GM23338 (cell line): ENCODE results near the gene N4BP2. TPM values are rescaled to one million over a fixed set of nuclear protein-coding genes. Genes with fewer than 3 reads are reported as not detected.

Experiments
- ATAC-seq: fragments of 200-7000 bp; cut with Tn5 transposase; 3 replicates; pipeline ENCODE4 v1.9.1; 2020
- DNase-seq: peaks from one replicate; pipeline ENCODE4 v3.0.0-alpha.2; 2015; ENCODE audit warnings: low spot score
- H2AFZ ChIP-seq: fragments of 200-600 bp; sonication (generic); 2 replicates; pipeline ENCODE4 v1.8.0; 2016; ENCODE audit warnings: antibody characterized with exemption, mild to moderate bottlenecking, moderate library complexity
- H3F3A ChIP-seq: fragments of 200-600 bp; sonication (generic); replicated peaks from 2 replicates; pipeline ENCODE4 v1.8.0; 2017; ENCODE audit warnings: antibody characterized with exemption, mixed run types, low read depth
- H3K27ac ChIP-seq: fragments of 200-600 bp; sonication (generic); 2 replicates; pipeline ENCODE4 v1.6.1; 2016; ENCODE audit warnings: low read depth
- H3K27me3 ChIP-seq: fragments of 200-600 bp; sonication (generic); 2 replicates; pipeline ENCODE4 v1.8.0; 2016; ENCODE audit warnings: mild to moderate bottlenecking, mixed run types, moderate library complexity; ENCODE audit not compliant: insufficient read depth
- H3K36me3 ChIP-seq: fragments of 200-600 bp; sonication (generic); 2 replicates; pipeline ENCODE4 v1.8.0; 2016; ENCODE audit warnings: mild to moderate bottlenecking; ENCODE audit not compliant: insufficient read depth
- H3K4me1 ChIP-seq: fragments of 200-600 bp; sonication (generic); 2 replicates; pipeline ENCODE4 v1.8.0; 2016; ENCODE audit warnings: mild to moderate bottlenecking, moderate library complexity; ENCODE audit not compliant: insufficient read depth
- H3K4me2 ChIP-seq: fragments of 200-600 bp; sonication (generic); 2 replicates; pipeline ENCODE4 v1.7.1; 2017; ENCODE audit warnings: mixed run types
- H3K4me3 ChIP-seq: fragments of 200-600 bp; sonication (generic); 2 replicates; pipeline ENCODE4 v1.6.1; 2016; ENCODE audit warnings: mixed run types
- H3K79me2 ChIP-seq: fragments of 200-600 bp; sonication (generic); replicated peaks from 2 replicates; pipeline ENCODE4 v1.8.0; 2017; ENCODE audit warnings: mild to moderate bottlenecking; ENCODE audit not compliant: insufficient read depth
- H3K9me2 ChIP-seq: fragments of 200-600 bp; sonication (generic); 2 replicates; pipeline ENCODE4 v1.8.0; 2017; ENCODE audit not compliant: insufficient read depth
- H4K20me1 ChIP-seq: fragments of 200-600 bp; sonication (generic); replicated peaks from 2 replicates; pipeline ENCODE4 v1.8.0; 2017; ENCODE audit warnings: mild to moderate bottlenecking; ENCODE audit not compliant: insufficient read depth
- H3K27ac Mint-ChIP-seq: 2 replicates; pipeline ENCODE4 v1.8.0; 2020; ENCODE audit warnings: inconsistent platforms, mild to moderate bottlenecking, moderate library complexity, mixed read lengths
- H3K27me3 Mint-ChIP-seq: 3 replicates; pipeline ENCODE4 v1.8.0; 2022; ENCODE audit warnings: low read depth, mild to moderate bottlenecking, moderate library complexity, mixed read lengths, inconsistent platforms; ENCODE audit not compliant: insufficient read depth, poor library complexity
- H3K36me3 Mint-ChIP-seq: 3 replicates; pipeline ENCODE4 v1.8.0; 2021; ENCODE audit warnings: low read depth, mild to moderate bottlenecking, inconsistent platforms, moderate library complexity, mixed read lengths
- H3K4me1 Mint-ChIP-seq: 3 replicates; pipeline ENCODE4 v1.8.0; 2020; ENCODE audit warnings: mild to moderate bottlenecking, inconsistent platforms, mixed read lengths
- H3K4me3 Mint-ChIP-seq: 3 replicates; pipeline ENCODE4 v1.8.0; 2021; ENCODE audit warnings: moderate library complexity, mild to moderate bottlenecking, inconsistent platforms, mixed read lengths
- H3K9me3 Mint-ChIP-seq: 3 replicates; pipeline ENCODE4 v1.8.0; 2020; ENCODE audit warnings: moderate library complexity, mild to moderate bottlenecking, inconsistent platforms, mixed read lengths
- CREB1 ChIP-seq: fragments of 250-450 bp; sonication (Bioruptor Pico); IDR thresholded peaks from 2 replicates; pipeline ENCODE4 v1.5.0; 2020; ENCODE audit warnings: low read depth, mild to moderate bottlenecking, moderate library complexity
- EZH2 ChIP-seq: fragments of 200-600 bp; sonication (generic); IDR thresholded peaks from one replicate; pipeline ENCODE4 v1.8.0; 2017; ENCODE audit warnings: antibody characterized with exemption, mild to moderate bottlenecking, low read depth; ENCODE audit not compliant: unreplicated experiment
- NANOG ChIP-seq: IDR thresholded peaks from 2 replicates; pipeline ENCODE4 v1.6.1; 2016; ENCODE audit warnings: antibody characterized with exemption, borderline replicate concordance
- POLR2AphosphoS5 ChIP-seq: IDR thresholded peaks from 2 replicates; pipeline ENCODE4 v1.6.1; 2016; ENCODE audit warnings: antibody characterized with exemption, low read depth
- STAT1 ChIP-seq: IDR thresholded peaks from one replicate; pipeline ENCODE4 v1.6.1; 2016; ENCODE audit warnings: antibody characterized with exemption; ENCODE audit not compliant: unreplicated experiment
- ZNF331 ChIP-seq: fragments of 250-450 bp; sonication (Bioruptor Pico); IDR thresholded peaks from 2 replicates; pipeline ENCODE4 v1.5.0; 2020; ENCODE audit warnings: low read depth, mild to moderate bottlenecking, moderate library complexity
- polyA plus RNA-seq: library from polyadenylated mRNA; unstranded; fragments of >200 nt; fragmentation: Nextera tagmentation; extraction: Ambion mirVana; gene quantifications from 2 replicates; pipeline ENCODE4 v1.2.1, GENCODE V29; 2016
- total RNA-seq: library from RNA; depleted of rRNA; stranded (reverse); fragments of >200 nt; shearing (Covaris generic); gene quantifications from 2 replicates; pipeline ENCODE4 v1.2.3, GENCODE V29; 2014
- TF ChIP-seq, protein P1 (sequence below): IDR thresholded peaks from one replicate; pipeline ENCODE4 v1.6.1; 2018; ENCODE audit warnings: antibody characterized with exemption; ENCODE audit not compliant: unreplicated experiment
- TF ChIP-seq, protein P2 (sequence below): IDR thresholded peaks from 2 replicates; pipeline ENCODE4 v1.6.1; 2016; ENCODE audit warnings: antibody characterized with exemption
- TF ChIP-seq, protein P3 (sequence below): fragments of 250-450 bp; sonication (Bioruptor Pico); IDR thresholded peaks from 2 replicates; pipeline ENCODE4 v1.5.0; 2020; ENCODE audit warnings: mild to moderate bottlenecking, moderate library complexity

N4BP2 gene
- total and polyA plus RNA-seq, 2 experiments from 2014 or later, result 25.6 to 46.3 TPM

DNA sequence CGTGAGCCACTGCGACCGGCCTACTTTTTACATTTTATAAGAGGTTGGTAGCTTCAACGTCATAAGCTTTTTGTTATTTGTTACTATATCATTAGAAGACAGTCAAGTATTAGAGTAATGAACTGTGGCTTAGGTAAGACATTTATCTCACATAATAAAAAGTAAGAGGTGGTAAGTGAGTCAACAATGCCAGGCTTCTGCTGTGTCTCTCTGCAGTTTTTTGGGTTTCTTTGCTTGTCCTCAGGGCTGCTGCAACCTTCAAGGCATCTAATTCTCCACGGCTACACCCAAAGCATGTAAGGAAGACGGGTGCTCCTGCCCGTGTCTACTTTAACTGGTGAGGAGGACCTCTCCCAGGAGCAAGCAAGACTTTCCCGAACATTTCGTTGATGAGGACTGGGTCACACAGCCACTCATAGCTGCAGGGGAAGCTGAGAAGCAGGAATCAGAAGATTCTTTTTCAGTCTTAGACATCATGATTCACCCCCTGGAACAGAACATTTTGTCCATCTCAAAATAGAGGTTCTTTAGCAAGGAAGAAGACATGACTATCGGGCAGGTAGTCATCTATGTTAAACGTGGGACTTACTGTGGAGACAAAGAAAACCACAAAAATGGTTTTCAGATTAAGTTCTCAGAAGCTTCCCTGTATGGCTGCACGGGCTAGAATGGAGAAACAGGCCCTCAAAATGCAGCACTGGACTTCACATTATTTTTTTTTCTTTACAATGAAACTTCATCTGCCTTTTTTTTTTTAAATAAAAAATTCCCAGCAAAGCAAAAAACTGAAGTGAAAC, 127.2 kb downstream of the N4BP2 start:
- ATAC-seq, result no peak
- Mint-ChIP-seq H3K9me3 (no peaks in the 10 kb centered on the region), H3K27ac (0 out of 2 replicates have a peak overlapping the region, but pooled peaks have one; percentile 11), H3K4me1 (peaks cover 14% of the 10 kb centered on the region; the same call in 2 of the 3 replicates), H3K4me3 (no peak overlapping the region), H3K36me3 (no peaks in the 10 kb centered on the region), H3K27me3 (peaks cover under 1% of the 10 kb centered on the region)
- peaks cover 16% of the 10 kb centered on the region for H3K4me1 ChIP-seq
- H3K79me2 ChIP-seq, result no peaks in the 10 kb centered on the region
- H3K36me3 ChIP-seq, result no peaks in the 10 kb centered on the region
- H3K4me2 ChIP-seq, result no peak overlapping the region
- H3K27ac ChIP-seq, result no peak overlapping the region
- H4K20me1 ChIP-seq, result no peaks in the 10 kb centered on the region
- TF ChIP-seq EZH2 (no peak), ZNF331 (CRISPR knock-in tag) (no peak), STAT1 (no peak), CREB1 (no peak), NANOG (no peak), POLR2AphosphoS5 (no peak)
- TF ChIP-seq, protein P1, sequence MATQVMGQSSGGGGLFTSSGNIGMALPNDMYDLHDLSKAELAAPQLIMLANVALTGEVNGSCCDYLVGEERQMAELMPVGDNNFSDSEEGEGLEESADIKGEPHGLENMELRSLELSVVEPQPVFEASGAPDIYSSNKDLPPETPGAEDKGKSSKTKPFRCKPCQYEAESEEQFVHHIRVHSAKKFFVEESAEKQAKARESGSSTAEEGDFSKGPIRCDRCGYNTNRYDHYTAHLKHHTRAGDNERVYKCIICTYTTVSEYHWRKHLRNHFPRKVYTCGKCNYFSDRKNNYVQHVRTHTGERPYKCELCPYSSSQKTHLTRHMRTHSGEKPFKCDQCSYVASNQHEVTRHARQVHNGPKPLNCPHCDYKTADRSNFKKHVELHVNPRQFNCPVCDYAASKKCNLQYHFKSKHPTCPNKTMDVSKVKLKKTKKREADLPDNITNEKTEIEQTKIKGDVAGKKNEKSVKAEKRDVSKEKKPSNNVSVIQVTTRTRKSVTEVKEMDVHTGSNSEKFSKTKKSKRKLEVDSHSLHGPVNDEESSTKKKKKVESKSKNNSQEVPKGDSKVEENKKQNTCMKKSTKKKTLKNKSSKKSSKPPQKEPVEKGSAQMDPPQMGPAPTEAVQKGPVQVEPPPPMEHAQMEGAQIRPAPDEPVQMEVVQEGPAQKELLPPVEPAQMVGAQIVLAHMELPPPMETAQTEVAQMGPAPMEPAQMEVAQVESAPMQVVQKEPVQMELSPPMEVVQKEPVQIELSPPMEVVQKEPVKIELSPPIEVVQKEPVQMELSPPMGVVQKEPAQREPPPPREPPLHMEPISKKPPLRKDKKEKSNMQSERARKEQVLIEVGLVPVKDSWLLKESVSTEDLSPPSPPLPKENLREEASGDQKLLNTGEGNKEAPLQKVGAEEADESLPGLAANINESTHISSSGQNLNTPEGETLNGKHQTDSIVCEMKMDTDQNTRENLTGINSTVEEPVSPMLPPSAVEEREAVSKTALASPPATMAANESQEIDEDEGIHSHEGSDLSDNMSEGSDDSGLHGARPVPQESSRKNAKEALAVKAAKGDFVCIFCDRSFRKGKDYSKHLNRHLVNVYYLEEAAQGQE, result no peak
- TF ChIP-seq, protein P2, sequence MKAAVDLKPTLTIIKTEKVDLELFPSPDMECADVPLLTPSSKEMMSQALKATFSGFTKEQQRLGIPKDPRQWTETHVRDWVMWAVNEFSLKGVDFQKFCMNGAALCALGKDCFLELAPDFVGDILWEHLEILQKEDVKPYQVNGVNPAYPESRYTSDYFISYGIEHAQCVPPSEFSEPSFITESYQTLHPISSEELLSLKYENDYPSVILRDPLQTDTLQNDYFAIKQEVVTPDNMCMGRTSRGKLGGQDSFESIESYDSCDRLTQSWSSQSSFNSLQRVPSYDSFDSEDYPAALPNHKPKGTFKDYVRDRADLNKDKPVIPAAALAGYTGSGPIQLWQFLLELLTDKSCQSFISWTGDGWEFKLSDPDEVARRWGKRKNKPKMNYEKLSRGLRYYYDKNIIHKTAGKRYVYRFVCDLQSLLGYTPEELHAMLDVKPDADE, result no peak
- TF ChIP-seq, protein P3, sequence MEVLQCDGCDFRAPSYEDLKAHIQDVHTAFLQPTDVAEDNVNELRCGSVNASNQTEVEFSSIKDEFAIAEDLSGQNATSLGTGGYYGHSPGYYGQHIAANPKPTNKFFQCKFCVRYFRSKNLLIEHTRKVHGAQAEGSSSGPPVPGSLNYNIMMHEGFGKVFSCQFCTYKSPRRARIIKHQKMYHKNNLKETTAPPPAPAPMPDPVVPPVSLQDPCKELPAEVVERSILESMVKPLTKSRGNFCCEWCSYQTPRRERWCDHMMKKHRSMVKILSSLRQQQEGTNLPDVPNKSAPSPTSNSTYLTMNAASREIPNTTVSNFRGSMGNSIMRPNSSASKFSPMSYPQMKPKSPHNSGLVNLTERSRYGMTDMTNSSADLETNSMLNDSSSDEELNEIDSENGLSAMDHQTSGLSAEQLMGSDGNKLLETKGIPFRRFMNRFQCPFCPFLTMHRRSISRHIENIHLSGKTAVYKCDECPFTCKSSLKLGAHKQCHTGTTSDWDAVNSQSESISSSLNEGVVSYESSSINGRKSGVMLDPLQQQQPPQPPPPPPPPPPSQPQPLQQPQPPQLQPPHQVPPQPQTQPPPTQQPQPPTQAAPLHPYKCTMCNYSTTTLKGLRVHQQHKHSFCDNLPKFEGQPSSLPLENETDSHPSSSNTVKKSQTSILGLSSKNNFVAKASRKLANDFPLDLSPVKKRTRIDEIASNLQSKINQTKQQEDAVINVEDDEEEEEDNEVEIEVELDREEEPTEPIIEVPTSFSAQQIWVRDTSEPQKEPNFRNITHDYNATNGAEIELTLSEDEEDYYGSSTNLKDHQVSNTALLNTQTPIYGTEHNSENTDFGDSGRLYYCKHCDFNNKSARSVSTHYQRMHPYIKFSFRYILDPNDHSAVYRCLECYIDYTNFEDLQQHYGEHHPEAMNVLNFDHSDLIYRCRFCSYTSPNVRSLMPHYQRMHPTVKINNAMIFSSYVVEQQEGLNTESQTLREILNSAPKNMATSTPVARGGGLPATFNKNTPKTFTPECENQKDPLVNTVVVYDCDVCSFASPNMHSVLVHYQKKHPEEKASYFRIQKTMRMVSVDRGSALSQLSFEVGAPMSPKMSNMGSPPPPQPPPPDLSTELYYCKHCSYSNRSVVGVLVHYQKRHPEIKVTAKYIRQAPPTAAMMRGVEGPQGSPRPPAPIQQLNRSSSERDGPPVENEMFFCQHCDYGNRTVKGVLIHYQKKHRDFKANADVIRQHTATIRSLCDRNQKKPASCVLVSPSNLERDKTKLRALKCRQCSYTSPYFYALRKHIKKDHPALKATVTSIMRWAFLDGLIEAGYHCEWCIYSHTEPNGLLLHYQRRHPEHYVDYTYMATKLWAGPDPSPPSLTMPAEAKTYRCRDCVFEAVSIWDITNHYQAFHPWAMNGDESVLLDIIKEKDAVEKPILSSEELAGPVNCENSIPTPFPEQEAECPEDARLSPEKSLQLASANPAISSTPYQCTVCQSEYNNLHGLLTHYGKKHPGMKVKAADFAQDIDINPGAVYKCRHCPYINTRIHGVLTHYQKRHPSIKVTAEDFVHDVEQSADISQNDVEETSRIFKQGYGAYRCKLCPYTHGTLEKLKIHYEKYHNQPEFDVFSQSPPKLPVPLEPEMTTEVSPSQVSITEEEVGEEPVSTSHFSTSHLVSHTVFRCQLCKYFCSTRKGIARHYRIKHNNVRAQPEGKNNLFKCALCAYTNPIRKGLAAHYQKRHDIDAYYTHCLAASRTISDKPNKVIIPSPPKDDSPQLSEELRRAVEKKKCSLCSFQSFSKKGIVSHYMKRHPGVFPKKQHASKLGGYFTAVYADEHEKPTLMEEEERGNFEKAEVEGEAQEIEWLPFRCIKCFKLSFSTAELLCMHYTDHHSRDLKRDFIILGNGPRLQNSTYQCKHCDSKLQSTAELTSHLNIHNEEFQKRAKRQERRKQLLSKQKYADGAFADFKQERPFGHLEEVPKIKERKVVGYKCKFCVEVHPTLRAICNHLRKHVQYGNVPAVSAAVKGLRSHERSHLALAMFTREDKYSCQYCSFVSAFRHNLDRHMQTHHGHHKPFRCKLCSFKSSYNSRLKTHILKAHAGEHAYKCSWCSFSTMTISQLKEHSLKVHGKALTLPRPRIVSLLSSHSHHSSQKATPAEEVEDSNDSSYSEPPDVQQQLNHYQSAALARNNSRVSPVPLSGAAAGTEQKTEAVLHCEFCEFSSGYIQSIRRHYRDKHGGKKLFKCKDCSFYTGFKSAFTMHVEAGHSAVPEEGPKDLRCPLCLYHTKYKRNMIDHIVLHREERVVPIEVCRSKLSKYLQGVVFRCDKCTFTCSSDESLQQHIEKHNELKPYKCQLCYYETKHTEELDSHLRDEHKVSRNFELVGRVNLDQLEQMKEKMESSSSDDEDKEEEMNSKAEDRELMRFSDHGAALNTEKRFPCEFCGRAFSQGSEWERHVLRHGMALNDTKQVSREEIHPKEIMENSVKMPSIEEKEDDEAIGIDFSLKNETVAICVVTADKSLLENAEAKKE (CRISPR knock-in tag), result no peak
- no peak overlapping the region for H3K4me3 ChIP-seq
- peak overlapping the region; percentile 72 for H2AFZ ChIP-seq
- H3K9me2 ChIP-seq, result no peaks in the 10 kb centered on the region
- H3K27me3 ChIP-seq, result no peaks in the 10 kb centered on the region
- DNase-seq, result no peak
- H3F3A ChIP-seq, result 0 out of 2 replicates have a peak, but pooled peaks cover 3% of the 10 kb centered on the region
